K562 (cell line): ENCODE results near the gene C4A. TPM values are rescaled to one million over a fixed set of nuclear protein-coding genes. Genes with fewer than 3 reads are reported as not detected.

ENCODE experiments used
- ATAC-seq: fragments of 200-7000 bp; cut with Tn5 transposase; 3 replicates; pipeline ENCODE4 v1.9.1; 2020; ENCODE audit warnings: moderate library complexity
- BruUV-seq: library from RNA; stranded (reverse); fragments of 400-500 nt; replicated peaks from 2 replicates; lab custom pipeline; 2021; lab: Mats Ljungman, UMichigan
- CTCF ChIA-PET: fragments of 300-600 bp; formaldehyde crosslinking; extraction: SDS; loops from one replicate; lab custom pipeline; 2021; ENCODE audit warnings: low intra/inter-chr PET ratio; lab: Yijun Ruan, JAX
- POLR2A ChIA-PET: fragments of 300-600, 350-650 bp; sonication (Branson Sonifier 250); formaldehyde crosslinking; extraction: SDS; loops from one replicate; lab custom pipeline; 2021; ENCODE audit warnings: antibody characterized with exemption, inconsistent platforms; lab: Yijun Ruan, JAX
- DNase-seq, 4 experiments: peaks; one replicate each; pipeline versions ENCODE4 v3.0.0 to v3.0.0-alpha.2; 2011 to 2018; ENCODE audit warnings: low spot score in 3 of 4, mixed read lengths in 3 of 4; ENCODE audit errors: extremely low read depth in 1 of 4
- FAIRE-seq: peaks from 2 replicates; lab custom pipeline; 2011; peaks lifted over from hg19 to GRCh38; lab: Jason Lieb, UNC
- H2AFZ ChIP-seq: 2 replicates; pipeline ENCODE4 v1.6.0; 2011; ENCODE audit warnings: low read depth, low read length, control low read depth, inconsistent platforms
- H3K27ac ChIP-seq: fragments of 200-600 bp; 3 replicates; pipeline ENCODE4 v1.8.0; 2011; ENCODE audit warnings: low read depth, mild to moderate bottlenecking, control low read depth, inconsistent platforms, low read length, moderate library complexity, mixed read lengths; ENCODE audit errors: extremely low read depth
- H3K27me3 ChIP-seq, 2 experiments: fragments of 300-600 bp in 1 of 2; 2 replicates in 1 of 2; 3 replicates in 1 of 2; pipeline versions ENCODE4 v1.6.0 to v1.8.0; 2011; ENCODE audit warnings: inconsistent platforms in 2 of 2, low read length in 2 of 2, mild to moderate bottlenecking in 1 of 2, mixed read lengths in 1 of 2, moderate library complexity in 1 of 2; ENCODE audit not compliant: control insufficient read depth in 2 of 2, insufficient read depth in 2 of 2
- H3K36me3 ChIP-seq: fragments of 300-600 bp; 3 replicates; pipeline ENCODE4 v1.8.0; 2011; ENCODE audit warnings: mild to moderate bottlenecking, low read length, inconsistent platforms; ENCODE audit not compliant: control insufficient read depth, insufficient read depth
- H3K4me1 ChIP-seq, 2 experiments: fragments of 200-600 bp in 1 of 2; replicated peaks in 1 of 2; 2 replicates in 1 of 2; 3 replicates in 1 of 2; pipeline versions ENCODE4 v1.5.1 to v1.8.0; 2011; ENCODE audit warnings: inconsistent platforms in 2 of 2, low read length in 2 of 2, mild to moderate bottlenecking in 1 of 2, mixed read lengths in 1 of 2, moderate library complexity in 1 of 2; ENCODE audit not compliant: control insufficient read depth in 2 of 2, insufficient read depth in 2 of 2
- H3K4me2 ChIP-seq: 2 replicates; pipeline ENCODE4 v1.6.1; 2011; ENCODE audit warnings: low read length, control low read depth, inconsistent platforms, mixed read lengths; ENCODE audit not compliant: insufficient read depth
- H3K4me3 ChIP-seq: fragments of 200-600 bp; sonication (generic), shearing (Covaris generic); 2 replicates; pipeline ENCODE4 v1.5.1; 2016; ENCODE audit warnings: control low read depth, inconsistent platforms
- H3K79me2 ChIP-seq: fragments of 200-600 bp; 3 replicates; pipeline ENCODE4 v1.8.0; 2011; ENCODE audit warnings: low read length, inconsistent platforms; ENCODE audit not compliant: control insufficient read depth, insufficient read depth
- H3K9ac ChIP-seq, 2 experiments: 2 replicates each; pipeline versions ENCODE4 v1.6.0 to v1.6.1; 2011; ENCODE audit warnings: low read depth in 2 of 2, low read length in 2 of 2, control low read depth in 1 of 2, inconsistent platforms in 1 of 2, mild to moderate bottlenecking in 1 of 2, mixed read lengths in 1 of 2; ENCODE audit not compliant: insufficient read depth in 1 of 2
- H3K9me1 ChIP-seq: one replicate; pipeline ENCODE4 v1.6.0; 2011; ENCODE audit warnings: inconsistent platforms, mild to moderate bottlenecking, low read length, moderate library complexity; ENCODE audit not compliant: control insufficient read depth, insufficient read depth
- H3K9me3 ChIP-seq: replicated peaks from 2 replicates; pipeline ENCODE4 v1.5.1; 2011; ENCODE audit warnings: low read depth, low read length, inconsistent platforms; ENCODE audit not compliant: control insufficient read depth, insufficient read depth
- H4K20me1 ChIP-seq: replicated peaks from 2 replicates; pipeline ENCODE4 v1.6.1; 2011; ENCODE audit warnings: low read length, inconsistent platforms, mixed read lengths; ENCODE audit not compliant: control insufficient read depth, insufficient read depth
- CLOCK ChIP-seq: fragments of 250-450 bp; sonication (Bioruptor Pico); IDR thresholded peaks from 2 replicates; pipeline ENCODE4 v1.4.0; 2020; ENCODE audit warnings: mild to moderate bottlenecking, moderate library complexity, borderline replicate concordance
- EHMT2 ChIP-seq: fragments of 450-650 bp; IDR thresholded peaks from 2 replicates; pipeline ENCODE4 v1.6.1; 2018; ENCODE audit warnings: antibody characterized with exemption
- FOXJ2 ChIP-seq: fragments of 200-800 bp; sonication (Bioruptor generic); IDR thresholded peaks from 2 replicates; pipeline ENCODE4 v1.6.1; 2016; ENCODE audit warnings: missing genetic modification characterization, missing compliant biosample characterization
- GTF2A2 ChIP-seq: IDR thresholded peaks from 2 replicates; pipeline ENCODE4 v1.6.1; 2016; ENCODE audit warnings: mild to moderate bottlenecking, missing genetic modification characterization, missing compliant biosample characterization
- KLF1 ChIP-seq: fragments of 450-650 bp; IDR thresholded peaks from 2 replicates; pipeline ENCODE4 v1.6.1; 2016; ENCODE audit warnings: missing genetic modification characterization, missing compliant biosample characterization
- NEUROD1 ChIP-seq: fragments of 150-350 bp; IDR thresholded peaks from 2 replicates; pipeline ENCODE4 v1.6.1; 2014; ENCODE audit warnings: borderline replicate concordance, low read length, low read depth; ENCODE audit not compliant: partially characterized antibody
- NR4A1 ChIP-seq, 2 experiments: fragments of 250-450 bp in 1 of 2; fragments of 450-650 bp in 1 of 2; sonication (Bioruptor Pico) in 1 of 2; IDR thresholded peaks; 2 replicates each; pipeline versions ENCODE4 v1.4.0 to v1.6.1; 2016 to 2020; ENCODE audit warnings: mild to moderate bottlenecking in 2 of 2, missing compliant biosample characterization in 1 of 2, missing genetic modification characterization in 1 of 2, moderate library complexity in 1 of 2
- PYGO2 ChIP-seq: fragments of 450-650 bp; IDR thresholded peaks from 2 replicates; pipeline ENCODE4 v1.6.1; 2016; ENCODE audit warnings: mild to moderate bottlenecking, missing genetic modification characterization, moderate library complexity, missing compliant biosample characterization
- RREB1 ChIP-seq: fragments of 250-450 bp; sonication (Bioruptor Pico); IDR thresholded peaks from 2 replicates; pipeline ENCODE4 v1.4.0; 2020
- ZBTB17 ChIP-seq: fragments of 450-650 bp; formaldehyde crosslinking; IDR thresholded peaks from 2 replicates; pipeline ENCODE4 v1.4.0; 2020; ENCODE audit warnings: mild to moderate bottlenecking
- ZKSCAN1 ChIP-seq: fragments of 150-350 bp; IDR thresholded peaks from 2 replicates; pipeline ENCODE4 v1.6.1; 2016; ENCODE audit warnings: low read depth, low read length
- WGBS: fragments of 100-300 bp; shearing (Covaris generic); methylation state at CpG from one replicate; pipeline ENCODE4 v1.1.6; 2016; ENCODE audit warnings: low coverage, mixed read lengths; ENCODE audit not compliant: insufficient coverage; ENCODE audit errors: missing lambda C conversion rate; 5-methylcytosine and 5-hydroxymethylcytosine counted together
- in situ Hi-C: fragments of 300-500 bp; cut with MboI; formaldehyde crosslinking; loops from 4 replicates; pipeline ENCODE4 v1.15.0; 2018; ENCODE audit warnings: inconsistent platforms, mixed read lengths
- intact Hi-C: fragments of 100-400 bp; cut with micrococcal nuclease; formaldehyde crosslinking; loops from 2 replicates; pipeline ENCODE4 v1.14.2; 2022
- polyA plus RNA-seq, 8 experiments: library from polyadenylated mRNA; depleted of rRNA in 4 of 8; stranded (reverse) in 5 of 8; unstranded in 3 of 8; fragments of >200 nt; fragmentation: Nextera tagmentation in 2 of 8; fragmentation: Illumina TruSeq in 1 of 8; extraction: Ambion mirVana in 2 of 8; extraction: Trizol in 1 of 8; gene quantifications; 2 replicates each; pipeline versions ENCODE4 v1.2.1 to v1.2.3, GENCODE V29; 2011 to 2014; ENCODE audit warnings: inconsistent platforms in 1 of 8, missing spikeins in 1 of 8
- total RNA-seq, 7 experiments: library from RNA; depleted of rRNA in 6 of 7; stranded (reverse); fragments of >200 nt in 6 of 7; fragmentation: Illumina TruSeq in 2 of 7; extraction: Trizol in 2 of 7; gene quantifications; 2 replicates each; pipeline versions ENCODE4 v1.2.1 to v1.2.3, GENCODE V29; 2011 to 2021; ENCODE audit warnings: low replicate concordance in 1 of 7
- TF ChIP-seq, protein P1 (sequence below): fragments of 200-400 bp; formaldehyde crosslinking; IDR thresholded peaks from 2 replicates; pipeline ENCODE4 v1.6.1; 2017; ENCODE audit warnings: mild to moderate bottlenecking, low read depth, low read length, moderate library complexity

Gene C4A
- total and polyA plus RNA-seq, 9 of the 15 experiments (the other 6 are each of a cell fraction or from before 2014, with no cell fraction given), result 0.27 to 7.6 (median 5.0) TPM

GRCh38 chr6:31961616-31962015 lies 20.2 kb upstream of the C4A start:
- Histone ChIP-seq H3K4me2 (no peak overlapping the region), H3K4me3 (no peak overlapping the region), H3K79me2 (peaks cover 39% of the 10 kb centered on the region), H3K27ac (no peak overlapping the region), H4K20me1 (no peaks in the 10 kb centered on the region), H3K36me3 (peaks cover 78% of the 10 kb centered on the region), H3K9me1 (no peaks in the 10 kb centered on the region), H3K4me1 (peaks cover 0 to 17% of the 10 kb centered on the region in 2 experiments; a peak in 4 of 5 replicates), H2AFZ (no peak overlapping the region), H3K27me3 (no peaks in the 10 kb centered on the region), H3K9me3 (no peaks in the 10 kb centered on the region), H3K9ac (peak overlapping the region in 1 of 2 experiments; percentile 32; a peak in 2 of 4 replicates)
- CTCF ChIA-PET, result interaction anchor here (0.5 kb wide), 1 partner anchor 252 kb away, joined by 3 read pairs; no protein-coding TSS in a partner anchor
- POLR2A ChIA-PET, result interaction anchor here (1.2 to 1.6 kb wide), 3 partner anchors 9 to 13 kb away, joined by 3 to 10 read pairs (median 4); partner anchors contain the start of gene DXO
- intact Hi-C loops, result no loop called here
- no TSS peak for BruUV-seq
- WGBS, result 93% methylated on average over 12 of the region's 12 CpGs
- ATAC-seq, result no peak
- FAIRE-seq, result no peak
- in situ Hi-C loops, result no loop called here
- no peak for DNase-seq
- TF ChIP-seq RREB1 (CRISPR knock-in tag) (no peak), GTF2A2 (tag) (no peak), ZBTB17 (CRISPR knock-in tag) (no peak), PYGO2 (tag) (no peak), KLF1 (tag) (no peak), NR4A1 (CRISPR knock-in tag; IDR thresholded peaks at IDR 0.05) (no peak), NR4A1 (tag; IDR thresholded peaks at IDR 0.05) (no peak), CLOCK (CRISPR knock-in tag) (no peak), ZKSCAN1 (no peak), EHMT2 (no peak), NEUROD1 (no peak), FOXJ2 (tag) (no peak)
- TF ChIP-seq, protein P1, sequence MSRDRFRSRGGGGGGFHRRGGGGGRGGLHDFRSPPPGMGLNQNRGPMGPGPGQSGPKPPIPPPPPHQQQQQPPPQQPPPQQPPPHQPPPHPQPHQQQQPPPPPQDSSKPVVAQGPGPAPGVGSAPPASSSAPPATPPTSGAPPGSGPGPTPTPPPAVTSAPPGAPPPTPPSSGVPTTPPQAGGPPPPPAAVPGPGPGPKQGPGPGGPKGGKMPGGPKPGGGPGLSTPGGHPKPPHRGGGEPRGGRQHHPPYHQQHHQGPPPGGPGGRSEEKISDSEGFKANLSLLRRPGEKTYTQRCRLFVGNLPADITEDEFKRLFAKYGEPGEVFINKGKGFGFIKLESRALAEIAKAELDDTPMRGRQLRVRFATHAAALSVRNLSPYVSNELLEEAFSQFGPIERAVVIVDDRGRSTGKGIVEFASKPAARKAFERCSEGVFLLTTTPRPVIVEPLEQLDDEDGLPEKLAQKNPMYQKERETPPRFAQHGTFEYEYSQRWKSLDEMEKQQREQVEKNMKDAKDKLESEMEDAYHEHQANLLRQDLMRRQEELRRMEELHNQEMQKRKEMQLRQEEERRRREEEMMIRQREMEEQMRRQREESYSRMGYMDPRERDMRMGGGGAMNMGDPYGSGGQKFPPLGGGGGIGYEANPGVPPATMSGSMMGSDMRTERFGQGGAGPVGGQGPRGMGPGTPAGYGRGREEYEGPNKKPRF, result no peak
